HL-60 (cell line): Measurements from ENCODE around the gene CEACAM8.

Source experiments
- CTCF ChIP-seq: IDR thresholded peaks from one replicate; pipeline ENCODE4 v1.5.1; 2011; ENCODE audit warnings: low read length, control low read depth, inconsistent platforms; ENCODE audit not compliant: insufficient read depth
- POLR2AphosphoS5 ChIP-seq: IDR thresholded peaks from 2 replicates; pipeline ENCODE4 v1.6.1; 2012; ENCODE audit warnings: low read depth
- REST ChIP-seq: IDR thresholded peaks from 2 replicates; pipeline ENCODE4 v1.6.1; 2012; ENCODE audit warnings: low read depth; ENCODE audit not compliant: insufficient replicate concordance
- SPI1 ChIP-seq: IDR thresholded peaks from 2 replicates; pipeline ENCODE4 v1.6.1; 2012; ENCODE audit warnings: low read depth, mild to moderate bottlenecking, borderline replicate concordance

GRCh38 chr19:42626181-42626580, 31.5 kb upstream of the CEACAM8 start:
- TF ChIP-seq CTCF, result no peak
- TF ChIP-seq SPI1, result no peak
- no peak for TF ChIP-seq POLR2AphosphoS5
- TF ChIP-seq REST, result no peak
